GM18861 (cell line): Measurements from ENCODE around the gene SDHB.
A peak's percentile ranks its signal among the peaks of the same experiment; 100 is the strongest.

Experiments used
- ATAC-seq: cut with Tn5 transposase; IDR thresholded peaks from one replicate; pipeline ENCODE4 v1.9.1; 2021; ENCODE audit not compliant: unreplicated experiment

The SDHB gene

DNA sequence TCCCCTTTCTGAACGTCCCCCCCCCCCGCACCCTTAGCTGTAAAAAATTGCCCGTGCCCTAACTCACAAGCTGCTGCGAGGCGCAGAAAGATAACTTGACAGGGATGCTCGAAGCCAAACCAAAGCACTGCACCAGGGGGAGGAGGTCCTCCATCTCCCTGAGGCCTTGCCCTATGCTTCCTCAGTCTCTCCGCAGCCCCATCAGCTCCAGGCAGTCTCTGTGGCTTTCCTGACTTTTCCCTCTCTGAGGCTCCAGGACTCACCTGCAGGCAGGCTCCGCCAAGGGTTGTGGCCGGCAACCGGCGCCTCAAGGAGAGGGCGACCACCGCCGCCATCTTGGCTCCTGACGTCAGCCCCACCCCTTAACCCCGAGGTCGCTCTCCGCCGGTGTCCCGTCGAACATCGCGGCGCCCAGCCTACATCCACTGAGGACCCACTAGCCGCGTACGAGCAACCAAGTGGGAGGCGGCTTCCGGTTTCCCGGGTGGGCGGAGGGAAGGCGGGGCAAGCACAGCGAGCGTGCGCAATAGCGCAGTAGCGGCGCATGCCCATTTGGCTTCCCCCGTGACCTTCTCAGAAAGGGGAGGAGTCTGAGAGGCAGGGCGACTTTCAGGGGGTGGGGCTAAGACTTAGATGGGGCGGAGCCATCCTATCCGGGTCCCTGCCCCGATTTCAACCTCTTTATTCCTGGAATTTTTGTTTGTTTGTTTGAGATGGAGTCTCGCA is at the start of gene SDHB:
Gene SDHB, minus strand, starts transcription at position 348 of the 726 bp plus-strand sequence. Its CDS starts 13 bp downstream, at position 335.
- peak; percentile 93 for ATAC-seq

DNA sequence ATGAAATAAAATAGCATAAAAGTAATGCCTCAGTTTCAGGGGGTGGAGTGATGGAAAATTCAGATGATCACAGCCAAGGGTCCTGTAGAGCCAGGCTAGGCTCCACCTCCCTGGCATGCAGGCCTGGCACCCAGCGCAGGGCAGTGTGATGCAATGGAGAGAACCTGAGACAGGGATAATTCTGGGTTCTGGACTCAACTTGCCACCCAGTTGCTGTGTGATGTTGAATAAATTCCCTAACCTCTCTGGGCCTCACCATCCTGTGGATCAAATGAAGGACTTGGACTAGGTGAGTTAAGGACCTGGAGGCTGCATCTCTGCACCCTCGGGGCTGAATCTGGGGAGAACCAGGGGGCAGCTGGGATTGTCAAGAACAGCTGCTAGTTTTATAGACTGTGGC is 48.4 kb upstream of the SDHB start:
- no peak for ATAC-seq

DNA sequence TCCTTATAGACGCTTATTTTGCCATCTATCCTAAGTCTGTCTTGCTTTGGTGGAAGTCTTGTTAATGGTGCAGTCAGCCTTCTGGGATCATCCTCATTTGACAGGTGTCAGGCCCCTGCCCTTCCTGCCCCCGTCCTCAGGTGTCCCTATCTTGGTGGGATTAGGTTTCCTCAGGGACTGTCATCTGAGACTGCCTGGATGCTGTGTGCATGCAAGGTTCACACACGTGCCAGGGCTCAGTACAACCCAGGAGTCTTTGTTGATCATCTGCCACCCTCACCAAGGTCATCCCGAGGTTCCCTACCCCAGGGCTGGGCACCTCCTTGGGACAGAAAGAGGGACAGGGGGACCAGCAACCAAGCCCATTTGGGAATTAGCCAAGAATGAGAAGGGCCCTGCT is 47.4 kb upstream of the SDHB start:
- no peak for ATAC-seq

DNA sequence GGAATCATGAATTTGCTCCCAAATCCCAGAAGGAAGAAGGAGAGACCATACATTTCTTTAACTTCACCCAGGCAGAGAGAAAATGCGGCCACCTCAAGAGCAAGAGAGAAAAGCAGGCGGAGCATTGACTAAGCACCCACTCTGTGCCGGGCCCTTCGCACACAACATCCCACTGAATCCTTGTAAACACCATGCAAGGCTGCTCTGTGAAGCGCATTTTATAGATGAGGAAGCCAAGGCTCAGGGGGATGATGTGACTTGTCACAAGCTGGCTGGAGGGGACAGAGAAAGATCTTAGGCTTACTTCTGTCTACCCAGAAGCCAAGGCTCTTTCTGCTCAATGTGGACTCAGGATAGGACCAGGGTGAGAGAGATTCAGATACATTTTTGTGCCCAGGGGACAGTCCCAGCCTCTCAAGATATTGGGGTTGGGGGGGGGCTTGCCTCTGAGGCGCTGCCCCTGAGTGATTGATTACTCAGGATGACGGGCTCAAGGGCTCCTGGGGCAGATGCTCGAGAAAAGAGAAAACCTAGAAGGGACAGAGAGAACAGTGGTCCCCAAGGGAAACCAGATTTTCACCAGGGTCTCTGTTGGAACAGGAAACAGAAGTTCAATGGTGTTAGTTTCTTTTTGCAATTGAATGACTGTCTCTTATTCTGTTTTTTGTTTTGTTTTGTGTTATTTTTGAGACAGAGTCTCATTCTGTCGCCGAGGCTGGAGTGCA is 45.9 kb upstream of the SDHB start:
- ATAC-seq, result no peak

DNA sequence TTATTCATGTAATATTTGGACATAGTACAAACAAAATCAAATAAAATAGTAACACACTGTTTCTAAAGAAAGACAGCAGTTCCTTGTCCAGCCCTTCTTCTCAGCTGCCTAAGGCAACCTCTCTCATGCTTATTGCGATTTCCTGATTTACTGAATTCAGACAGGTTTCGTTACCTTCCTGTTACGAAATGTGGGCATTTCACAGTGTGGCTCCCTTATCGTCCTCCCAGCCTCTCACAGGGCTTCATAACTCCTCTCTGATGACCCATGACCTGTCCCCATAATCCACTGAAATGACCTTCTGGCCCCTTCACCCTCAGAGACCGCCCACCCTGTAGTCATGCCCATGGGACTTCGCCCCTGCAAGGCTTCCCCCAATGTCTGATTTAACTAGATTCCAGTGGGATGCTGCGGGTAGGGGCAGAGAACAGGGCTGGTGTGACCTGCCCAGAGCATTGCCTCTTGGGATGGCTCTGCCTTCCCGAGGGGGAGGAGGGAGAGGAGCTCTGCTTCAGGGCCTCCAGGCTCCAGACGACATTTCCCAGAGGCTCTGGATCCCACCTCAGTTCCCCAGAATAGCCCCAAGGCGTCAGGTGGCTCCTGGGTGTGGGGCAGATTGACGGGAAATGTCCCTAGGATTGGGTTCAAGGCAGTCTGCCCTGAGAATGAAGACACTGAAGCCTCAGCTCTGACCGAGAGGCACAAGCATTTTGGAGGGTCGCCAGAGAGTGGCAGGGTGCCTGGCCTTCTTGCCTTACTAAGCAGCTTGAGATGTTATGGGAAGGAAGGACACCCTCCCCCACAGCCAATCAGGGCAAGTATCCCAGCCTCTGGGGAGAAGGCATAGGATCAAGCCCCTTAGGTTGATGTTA is 44.9 kb upstream of the SDHB start:
- ATAC-seq, result no peak

DNA sequence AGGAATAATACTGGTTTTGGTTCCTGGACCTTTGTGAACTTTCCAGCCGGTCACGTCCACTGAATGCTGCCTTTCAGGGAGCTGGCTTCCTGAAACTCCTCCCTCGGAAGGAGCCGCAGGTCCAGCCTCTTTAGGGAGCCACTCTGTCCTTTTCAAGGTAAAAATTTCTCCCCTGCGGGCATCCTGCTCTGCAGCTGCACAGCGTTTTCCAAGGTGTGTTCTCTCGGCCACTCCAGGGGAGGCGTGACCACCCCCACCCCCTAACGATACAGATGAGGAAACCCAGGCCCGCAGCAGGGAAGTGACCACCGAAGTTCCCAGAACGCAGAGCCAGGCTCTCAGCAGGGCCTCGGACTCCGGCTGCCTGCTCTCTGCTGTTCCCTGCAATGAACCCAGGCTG is 44.0 kb upstream of the SDHB start:
- ATAC-seq, result no peak

DNA sequence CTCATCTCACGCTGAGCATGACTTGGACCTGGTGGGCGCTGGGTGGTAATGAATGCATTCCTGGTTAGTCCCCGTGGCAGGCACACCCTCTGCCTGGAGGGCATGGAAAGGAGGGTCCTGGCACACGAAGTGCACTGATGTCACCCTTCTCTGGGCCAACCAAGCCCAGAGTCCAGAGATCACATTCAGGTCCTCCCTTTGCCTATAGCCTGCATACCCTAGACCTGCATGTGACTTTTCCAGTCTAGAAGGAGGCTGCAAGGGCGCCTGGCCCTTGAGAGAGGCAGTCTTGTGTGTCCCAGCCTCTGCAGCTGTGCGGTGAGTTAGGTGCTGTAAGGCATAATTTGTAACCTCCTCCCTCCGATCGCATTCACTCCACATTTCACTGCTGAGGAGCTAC is 43.3 kb upstream of the SDHB start:
- ATAC-seq, result no peak

DNA sequence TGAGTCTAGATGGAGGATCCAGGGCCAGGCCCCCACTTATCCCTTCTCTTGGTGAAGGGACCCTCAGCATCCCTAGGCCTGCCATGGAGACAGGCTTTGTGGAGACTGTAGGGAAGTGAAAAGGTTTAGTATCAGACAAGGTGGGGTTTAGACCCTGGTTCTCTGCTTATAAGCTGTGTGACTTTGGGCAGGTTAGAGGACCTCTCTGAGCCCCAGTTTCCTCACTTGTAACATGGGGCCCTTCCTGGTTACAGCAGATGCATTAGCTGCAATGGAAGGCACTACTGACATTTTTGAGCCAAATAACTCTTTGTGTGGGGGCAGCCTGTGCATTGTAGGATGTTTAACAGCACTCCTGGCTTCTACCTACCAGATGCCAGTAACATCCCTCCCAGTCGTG is 42.8 kb upstream of the SDHB start:
- no peak for ATAC-seq

DNA sequence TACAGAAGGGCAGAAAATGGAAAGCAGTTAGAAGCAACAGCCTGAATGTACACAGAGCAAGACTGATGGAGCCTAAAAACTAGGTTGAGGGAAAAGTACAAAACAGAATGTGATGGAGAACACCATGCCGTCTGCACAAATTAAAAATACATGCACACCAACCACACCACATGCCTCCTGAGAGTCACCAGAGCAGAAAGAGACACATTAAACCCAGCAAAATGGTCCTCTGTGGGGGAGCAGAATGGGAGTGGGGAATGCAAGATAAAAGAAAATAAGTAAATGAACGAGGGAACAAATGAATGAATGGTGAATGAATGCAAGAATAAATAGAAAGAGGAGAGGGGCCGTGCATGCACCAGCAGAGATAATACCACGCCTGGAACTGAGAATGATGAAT is 41.3 kb upstream of the SDHB start:
- no peak for ATAC-seq

DNA sequence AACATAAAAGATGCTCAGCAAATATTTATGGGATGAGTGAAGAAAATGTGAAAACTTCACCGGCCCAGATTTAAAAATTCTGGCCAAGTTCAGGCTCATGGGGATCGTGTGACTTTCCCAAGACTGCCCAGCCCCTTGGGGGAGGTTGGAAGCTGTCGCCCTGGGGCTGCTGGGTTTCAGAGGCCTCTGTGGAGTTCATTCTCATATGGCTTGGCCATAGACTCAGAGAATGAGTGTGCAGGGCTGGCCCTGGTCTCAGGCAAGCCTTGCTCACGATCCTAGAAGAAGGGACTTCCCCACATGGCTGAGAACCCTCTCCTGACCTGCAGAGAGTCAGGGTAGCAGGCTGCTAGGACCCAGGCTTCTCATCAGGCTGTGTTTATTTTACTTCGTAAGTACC is 40.8 kb upstream of the SDHB start:
- no peak for ATAC-seq

DNA sequence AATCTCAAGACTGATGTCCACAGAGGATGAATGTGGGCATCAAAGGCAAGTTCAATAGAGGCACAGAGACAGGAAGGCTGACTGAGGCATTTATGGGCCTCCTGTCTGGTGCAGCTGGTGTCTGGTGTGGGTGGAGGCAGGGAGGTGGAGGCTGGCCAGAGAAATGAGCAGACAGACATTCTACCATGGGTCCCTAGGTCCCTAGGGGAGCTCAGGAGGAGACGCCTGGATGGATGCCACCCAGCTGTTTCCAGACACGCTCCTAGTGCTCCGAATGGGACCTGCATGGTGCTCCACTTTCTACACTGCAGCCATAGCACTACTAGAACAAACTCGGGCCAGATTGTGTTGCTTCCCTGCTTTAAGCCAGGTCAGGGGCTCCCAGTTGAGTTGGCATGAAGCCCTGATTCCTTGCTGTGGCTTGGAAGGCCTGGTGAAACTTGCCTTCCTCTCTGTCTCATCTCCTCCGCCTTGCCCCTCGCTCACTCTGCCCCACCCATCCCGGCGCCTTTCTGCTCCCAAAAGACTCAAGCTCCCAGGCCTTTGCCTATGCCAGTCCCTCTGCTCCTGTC is 40.1 kb upstream of the SDHB start:
- ATAC-seq, result no peak

DNA sequence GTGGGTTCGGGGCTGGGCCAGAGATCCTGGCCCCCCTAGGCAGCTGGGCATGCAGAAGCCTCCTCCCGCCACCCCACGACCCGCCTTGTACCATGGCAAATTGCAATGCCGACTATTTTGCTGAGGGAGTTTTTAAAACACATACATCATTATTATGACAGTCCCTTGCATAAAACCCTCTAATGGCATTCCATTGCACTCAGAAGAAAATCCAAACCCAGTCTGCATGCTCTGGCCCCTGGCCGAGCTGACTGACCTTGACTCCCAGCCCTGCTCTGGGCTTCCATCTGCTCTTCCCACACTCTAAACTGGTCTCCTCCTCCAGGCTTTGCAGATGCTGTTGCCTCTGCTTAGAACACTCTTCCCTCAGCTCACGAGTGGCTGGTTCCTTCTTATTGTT is 37.4 kb upstream of the SDHB start:
- no peak for ATAC-seq

DNA sequence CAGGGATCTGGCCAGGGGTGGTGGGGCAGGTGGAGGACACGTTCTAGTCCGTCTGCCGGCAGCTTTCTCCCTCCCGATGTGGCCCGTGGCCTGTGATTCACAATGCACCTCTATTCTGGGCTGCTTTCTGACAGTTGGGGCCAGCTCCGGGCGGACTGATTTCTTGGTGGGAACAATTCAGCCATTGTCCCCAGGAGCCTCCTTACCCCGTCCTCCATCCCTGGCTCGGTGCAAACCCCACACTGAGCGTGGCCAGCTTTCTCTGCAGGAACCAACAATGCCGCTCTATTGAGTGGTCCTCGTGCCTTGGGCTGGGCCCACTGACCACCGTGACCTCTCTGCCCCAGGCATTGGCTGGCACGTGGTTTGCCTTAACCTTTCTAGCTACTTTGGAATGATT is 35.7 kb upstream of the SDHB start:
- ATAC-seq, result no peak

DNA sequence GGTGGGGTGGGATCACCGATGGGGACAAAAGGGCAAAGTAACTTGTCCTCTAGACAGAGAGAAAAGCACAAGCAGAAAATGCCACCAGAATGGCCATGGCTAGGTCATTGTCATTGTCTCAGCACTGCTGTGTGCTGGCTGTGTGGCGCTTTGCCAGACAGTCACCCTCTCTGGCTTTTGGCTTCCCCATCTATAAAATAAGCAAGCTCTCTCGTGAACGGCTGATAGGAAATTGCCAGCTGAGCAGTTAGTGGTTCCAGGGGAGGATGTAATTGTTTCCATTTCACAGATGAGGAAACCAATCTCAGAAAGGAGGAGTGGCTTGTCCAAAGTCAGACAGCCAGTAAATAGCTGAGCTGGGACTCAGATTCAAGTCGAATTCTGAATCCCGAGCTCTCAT is 32.9 kb upstream of the SDHB start:
- ATAC-seq, result no peak

DNA sequence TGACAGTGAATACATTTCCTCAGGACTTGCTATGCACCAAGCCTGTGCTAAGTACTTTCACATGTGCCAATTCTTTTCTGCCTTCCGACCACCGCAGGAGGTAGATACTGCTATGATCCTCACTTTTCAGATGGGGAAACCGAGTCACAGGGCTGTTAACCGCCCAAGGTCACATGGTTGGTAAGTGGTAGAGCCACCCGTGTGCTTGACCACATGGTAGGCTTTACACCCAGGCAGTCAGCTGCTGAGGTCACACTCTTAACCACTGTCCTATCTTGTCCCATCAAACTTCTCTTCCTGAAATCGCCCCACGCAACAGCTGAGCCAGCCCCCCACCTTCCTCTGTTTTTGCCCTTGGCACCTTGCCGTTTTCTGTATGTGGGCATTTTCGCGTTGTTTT is 31.0 kb upstream of the SDHB start:
- ATAC-seq, result no peak

DNA sequence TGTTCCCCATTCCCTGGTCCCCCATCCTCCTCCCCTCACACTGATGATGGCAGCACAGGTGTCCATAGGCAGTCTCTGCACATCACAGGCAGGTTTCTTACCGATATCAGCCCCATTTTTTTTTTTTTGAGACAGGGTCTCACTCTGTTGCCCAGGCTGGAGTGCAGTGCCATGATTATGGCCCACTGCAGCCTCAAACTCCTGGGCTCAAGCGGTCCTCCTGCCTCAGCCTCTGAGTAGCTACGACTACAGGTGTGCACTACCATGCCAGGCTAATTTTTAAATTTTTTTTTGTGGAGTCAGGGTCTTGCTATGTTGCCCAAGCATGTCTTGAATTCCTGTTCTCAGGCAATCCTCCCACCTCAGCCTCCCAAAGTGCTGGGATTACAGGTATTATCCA is 28.9 kb upstream of the SDHB start:
- ATAC-seq, result no peak

DNA sequence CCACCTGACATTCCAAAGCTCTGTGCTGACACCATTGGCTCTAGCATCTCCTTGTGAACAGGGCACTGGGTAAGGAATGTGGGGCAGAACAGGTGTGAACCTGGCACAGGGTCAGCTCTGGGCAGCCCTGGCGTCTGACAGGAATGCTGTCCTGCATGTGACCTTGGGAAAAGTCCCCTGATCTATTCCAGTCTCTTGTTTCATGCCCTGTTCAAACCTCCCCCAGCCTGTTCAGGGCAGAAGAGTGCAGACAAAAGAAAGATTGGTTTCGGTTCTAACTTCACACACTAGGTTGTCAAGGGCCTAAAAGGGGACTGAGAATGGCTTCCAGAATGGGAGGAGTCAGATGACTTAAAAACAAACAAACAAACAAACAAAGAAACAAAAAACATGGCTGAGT is 27.6 kb upstream of the SDHB start:
- no peak for ATAC-seq

DNA sequence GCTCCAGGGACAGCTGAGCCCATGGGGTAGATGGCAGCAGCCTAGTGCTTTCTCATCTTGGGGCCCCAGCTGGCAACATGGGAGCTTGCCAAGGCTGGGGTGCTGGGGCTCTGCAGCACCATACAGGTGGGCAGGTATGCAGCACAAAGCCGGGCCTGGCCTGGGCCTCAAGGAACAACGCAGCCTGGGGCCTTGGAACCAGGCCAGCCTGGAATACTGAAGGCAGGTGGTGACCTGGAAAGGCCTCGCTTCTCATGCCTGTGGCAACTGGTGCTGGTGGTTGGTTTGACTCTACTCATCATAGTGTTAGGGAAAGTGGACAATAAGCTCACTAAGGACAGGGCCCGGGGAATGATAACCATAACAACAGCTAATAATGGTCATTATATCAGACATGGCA is 27.0 kb upstream of the SDHB start:
- no peak for ATAC-seq

DNA sequence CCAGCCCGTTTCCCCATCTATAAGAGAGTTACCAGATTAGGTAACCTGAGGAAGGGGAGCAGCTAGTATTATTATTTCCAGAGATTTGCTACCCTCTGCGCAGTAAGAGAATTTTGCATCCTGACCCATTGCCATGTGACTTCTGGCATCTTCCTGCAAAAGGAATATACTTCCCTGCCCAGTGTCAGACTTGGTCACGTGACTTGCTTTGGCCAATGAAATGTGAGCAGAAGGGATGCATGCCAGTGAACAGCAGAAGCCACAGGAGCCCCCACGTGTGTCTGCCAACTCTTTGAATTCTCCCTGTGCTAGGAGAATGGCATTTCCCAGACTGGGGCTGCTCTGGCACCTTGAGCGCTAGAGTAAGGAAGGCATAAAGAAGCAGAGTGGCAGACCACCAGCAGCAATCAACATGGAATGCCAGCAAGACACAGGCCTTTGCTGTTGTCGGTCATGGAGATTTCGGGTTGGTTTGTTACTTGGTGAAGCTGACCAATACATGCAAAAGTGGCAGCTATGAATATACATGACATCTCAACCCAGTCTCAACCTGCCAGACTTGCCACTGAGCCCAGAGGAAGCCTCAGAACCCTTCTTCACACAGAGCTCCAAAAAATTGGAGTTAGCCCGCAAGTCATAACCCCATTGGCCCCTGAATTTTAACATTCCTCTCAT is 26.4 kb upstream of the SDHB start:
- ATAC-seq, result no peak

DNA sequence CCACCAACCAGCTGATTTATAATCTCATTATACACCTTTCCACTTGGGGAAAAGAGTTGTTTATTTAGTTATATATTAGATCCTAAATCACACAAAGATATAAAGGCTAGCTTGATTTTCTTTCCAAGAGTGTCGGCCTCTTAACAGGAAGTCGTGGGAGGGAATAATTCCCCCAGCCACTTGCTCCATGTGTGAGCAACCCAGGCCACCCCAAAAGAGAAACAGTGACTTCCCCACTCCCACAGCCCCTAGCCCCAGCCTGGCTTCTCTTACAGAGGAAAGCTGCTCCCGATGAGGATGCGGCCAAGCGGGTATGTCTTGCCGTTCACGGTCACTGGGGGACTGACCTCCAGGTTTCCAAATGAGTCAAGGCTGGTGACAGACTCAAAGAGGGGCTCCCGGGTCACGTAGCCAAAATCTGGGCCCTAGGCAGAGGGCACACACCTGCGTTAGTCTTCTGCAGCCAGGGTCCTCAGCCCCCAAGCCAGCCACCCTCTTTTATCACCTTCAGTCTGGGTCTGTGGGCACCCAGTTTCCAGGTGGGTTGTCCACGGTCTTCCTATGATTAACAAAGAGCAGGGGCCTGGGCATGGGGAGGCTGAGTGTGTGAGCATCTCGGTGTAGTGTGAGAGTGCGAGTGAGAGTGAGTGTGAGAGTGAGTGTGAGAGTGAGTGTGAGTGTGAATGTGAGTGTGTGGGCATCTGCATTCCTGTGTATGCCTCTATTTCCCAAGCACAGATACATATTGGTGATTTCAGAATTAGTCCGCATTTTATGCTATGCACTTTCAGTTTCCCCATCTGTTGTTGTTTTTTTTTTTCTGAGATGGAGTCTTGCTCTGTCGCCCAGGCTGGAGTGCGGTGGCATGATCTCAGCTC is 25.4 kb upstream of the SDHB start:
- no peak for ATAC-seq
